ENCODE measurements around the gene ZNF622.

The ZNF622 gene

DNA sequence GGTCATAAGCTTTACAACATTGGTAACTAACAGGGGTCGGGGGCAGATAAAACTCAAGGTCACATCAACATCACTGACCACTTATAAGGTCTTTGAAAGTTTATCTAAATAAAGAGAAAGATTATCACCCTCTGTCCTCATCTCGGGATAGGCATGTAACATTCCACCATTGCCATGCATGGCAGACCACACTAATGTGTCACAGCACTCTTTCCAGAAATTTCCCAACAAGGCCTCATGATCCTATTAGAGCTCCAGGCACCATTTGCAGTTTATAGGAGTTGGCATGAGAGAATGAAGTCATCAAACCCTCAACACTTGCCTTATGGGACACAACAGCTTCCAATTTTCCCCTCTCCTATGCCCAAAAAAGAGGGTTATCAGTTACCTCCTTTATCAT lies 31.9 kb upstream of the ZNF622 start:
- Histone ChIP-seq H3K27me3 (ENCODE audit: control insufficient read depth in 2 of 2, insufficient read depth in 2 of 2, low read length in 2 of 2) (no peaks in the 10 kb centered on the region), H3K27ac (ENCODE audit: low read depth in 2 of 2, low read length in 2 of 2) (no peak overlapping the region), H3K36me3 (ENCODE audit: control insufficient read depth in 2 of 2, insufficient read depth in 2 of 2, low read length in 2 of 2) (no peaks in the 10 kb centered on the region), H3K9me3 (ENCODE audit: control insufficient read depth in 2 of 2, low read length in 2 of 2) (peaks cover 0 to 4% of the 10 kb centered on the region in 2 donors), H3K9ac (ENCODE audit: low read depth in 1 of 2, low read length in 2 of 2) (no peak overlapping the region), H3K4me3 (ENCODE audit: low read length in 2 of 2) (no peak overlapping the region), H3K4me1 (ENCODE audit: control insufficient read depth in 2 of 2, insufficient read depth in 2 of 2, low read length in 2 of 2) (peaks cover 0 to 15% of the 10 kb centered on the region in 2 donors)

DNA sequence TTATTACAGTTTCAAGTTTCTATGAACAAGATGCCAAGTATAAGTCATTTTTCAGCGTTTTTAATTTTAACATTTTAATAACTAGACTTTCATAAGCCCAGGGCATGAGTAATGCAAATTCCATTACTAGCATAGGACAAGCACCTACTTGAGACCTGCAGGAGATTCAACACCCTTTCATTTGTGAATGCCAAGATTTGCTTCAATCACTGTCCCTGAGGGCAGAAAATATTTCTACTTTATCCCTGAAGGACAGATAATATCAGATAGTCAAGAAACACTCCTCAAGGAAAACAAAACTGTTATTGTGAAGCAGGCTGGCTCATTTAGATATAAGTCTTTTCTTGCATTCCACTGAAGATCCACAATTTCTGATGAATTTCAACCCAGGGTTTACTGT lies 27.7 kb upstream of the ZNF622 start:
- Histone ChIP-seq H3K36me3 (ENCODE audit: control insufficient read depth in 2 of 2, insufficient read depth in 2 of 2, low read length in 2 of 2) (peaks cover 0 to 3% of the 10 kb centered on the region in 2 donors), H3K27me3 (ENCODE audit: control insufficient read depth in 2 of 2, insufficient read depth in 2 of 2, low read length in 2 of 2) (no peaks in the 10 kb centered on the region), H3K9ac (ENCODE audit: low read depth in 1 of 2, low read length in 2 of 2) (no peak overlapping the region), H3K4me3 (ENCODE audit: low read length in 2 of 2) (no peak overlapping the region), H3K9me3 (ENCODE audit: control insufficient read depth in 2 of 2, low read length in 2 of 2) (peaks cover 0 to 4% of the 10 kb centered on the region in 2 donors), H3K4me1 (ENCODE audit: control insufficient read depth in 2 of 2, insufficient read depth in 2 of 2, low read length in 2 of 2) (peaks cover 8 to 46% of the 10 kb centered on the region in 2 donors), H3K27ac (ENCODE audit: low read depth in 2 of 2, low read length in 2 of 2) (peak overlapping the region; percentile 27 to 71)

DNA sequence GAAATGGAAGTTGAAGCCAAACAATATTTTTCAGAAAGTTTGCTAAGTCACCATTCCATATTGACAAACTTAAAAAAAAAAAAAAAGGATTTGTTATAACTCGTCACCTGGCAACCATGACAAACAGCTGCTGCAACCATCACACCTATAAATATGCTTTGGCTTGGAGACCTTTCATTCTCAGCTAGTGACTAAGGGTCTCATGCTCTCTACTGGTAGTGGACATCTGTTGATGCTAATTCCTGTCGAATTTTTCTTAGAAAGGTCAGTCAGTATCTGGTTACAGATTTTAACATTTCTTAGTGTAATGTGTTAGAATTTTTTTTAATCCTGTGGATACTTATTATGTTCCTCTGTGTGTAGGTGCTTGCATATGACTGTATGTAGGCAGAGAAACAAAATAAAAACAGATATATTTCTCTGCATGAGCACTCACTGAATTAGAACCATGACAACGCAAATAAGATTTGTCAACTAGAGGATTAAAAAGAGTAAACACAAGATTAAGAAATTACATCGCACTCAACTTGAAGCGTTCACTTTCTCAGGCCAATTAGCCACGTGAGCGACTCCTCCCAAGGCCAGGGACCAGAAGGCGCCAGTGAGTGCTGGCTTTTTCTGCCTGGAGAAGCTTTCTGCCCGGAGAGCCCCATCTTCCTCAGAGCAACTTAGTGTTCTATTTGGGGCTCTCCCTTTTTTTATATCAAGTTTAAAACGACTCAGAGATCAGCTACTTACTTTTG lies 27.0 kb upstream of the ZNF622 start:
- Histone ChIP-seq H3K4me1 (ENCODE audit: control insufficient read depth in 2 of 2, insufficient read depth in 2 of 2, low read length in 2 of 2) (peaks cover 12 to 53% of the 10 kb centered on the region in 2 donors), H3K27ac (ENCODE audit: low read depth in 2 of 2, low read length in 2 of 2) (peak overlapping the region; percentile 27 to 71)

GRCh38 chr5:16490911-16491310 lies 25.3 kb upstream of the ZNF622 start:
- Histone ChIP-seq H3K27me3 (ENCODE audit: control insufficient read depth in 2 of 2, insufficient read depth in 2 of 2, low read length in 2 of 2) (no peaks in the 10 kb centered on the region), H3K9me3 (ENCODE audit: control insufficient read depth in 2 of 2, low read length in 2 of 2) (peaks cover 0 to 4% of the 10 kb centered on the region in 2 donors), H3K4me3 (ENCODE audit: low read length in 2 of 2) (no peak overlapping the region), H3K4me1 (ENCODE audit: control insufficient read depth in 2 of 2, insufficient read depth in 2 of 2, low read length in 2 of 2) (peaks cover 17 to 66% of the 10 kb centered on the region in 2 donors), H3K27ac (ENCODE audit: low read depth in 2 of 2, low read length in 2 of 2) (no peak overlapping the region), H3K36me3 (ENCODE audit: control insufficient read depth in 2 of 2, insufficient read depth in 2 of 2, low read length in 2 of 2) (peaks cover 0 to 3% of the 10 kb centered on the region in 2 donors), H3K9ac (ENCODE audit: low read depth in 1 of 2, low read length in 2 of 2) (no peak overlapping the region)

More for the DNA sequence above, 27.0 kb upstream of the ZNF622 start:
- Histone ChIP-seq H3K27me3 (ENCODE audit: control insufficient read depth in 2 of 2, insufficient read depth in 2 of 2, low read length in 2 of 2) (no peaks in the 10 kb centered on the region), H3K36me3 (ENCODE audit: control insufficient read depth in 2 of 2, insufficient read depth in 2 of 2, low read length in 2 of 2) (peaks cover 0 to 3% of the 10 kb centered on the region in 2 donors), H3K9ac (ENCODE audit: low read depth in 1 of 2, low read length in 2 of 2) (no peak overlapping the region), H3K4me3 (ENCODE audit: low read length in 2 of 2) (no peak overlapping the region), H3K9me3 (ENCODE audit: control insufficient read depth in 2 of 2, low read length in 2 of 2) (peaks cover 0 to 4% of the 10 kb centered on the region in 2 donors)

DNA sequence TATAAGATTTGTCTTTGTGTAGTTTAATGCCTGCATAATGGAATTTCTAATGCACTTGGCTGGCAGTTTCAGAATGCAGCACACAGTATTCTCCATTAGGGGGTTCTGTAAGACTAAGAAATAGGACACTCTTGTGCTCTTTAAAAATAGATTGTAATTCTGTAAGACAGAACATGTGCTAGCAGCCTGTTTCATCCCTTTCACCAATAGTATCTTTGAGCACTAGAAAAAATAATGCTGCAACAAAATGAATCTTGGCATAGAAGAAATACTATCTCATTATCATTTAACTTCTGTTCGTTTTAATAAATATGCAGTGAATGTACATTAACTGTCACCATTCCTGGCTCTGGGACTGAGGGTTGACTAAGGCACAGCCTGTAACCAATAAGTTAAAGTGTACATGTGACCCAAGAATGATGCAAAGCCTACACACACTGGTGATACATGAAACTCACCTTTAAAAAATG lies 23.8 kb upstream of the ZNF622 start:
- Histone ChIP-seq H3K27ac (ENCODE audit: low read depth in 2 of 2, low read length in 2 of 2) (peak overlapping the region in 1 of 2 donors; percentile 30), H3K4me3 (ENCODE audit: low read length in 2 of 2) (no peak overlapping the region), H3K9me3 (ENCODE audit: control insufficient read depth in 2 of 2, low read length in 2 of 2) (peaks cover 0 to 2% of the 10 kb centered on the region in 2 donors), H3K9ac (ENCODE audit: low read depth in 1 of 2, low read length in 2 of 2) (no peak overlapping the region), H3K4me1 (ENCODE audit: control insufficient read depth in 2 of 2, insufficient read depth in 2 of 2, low read length in 2 of 2) (peaks cover 17 to 71% of the 10 kb centered on the region in 2 donors), H3K36me3 (ENCODE audit: control insufficient read depth in 2 of 2, insufficient read depth in 2 of 2, low read length in 2 of 2) (peaks cover 0 to 3% of the 10 kb centered on the region in 2 donors), H3K27me3 (ENCODE audit: control insufficient read depth in 2 of 2, insufficient read depth in 2 of 2, low read length in 2 of 2) (no peaks in the 10 kb centered on the region)

DNA sequence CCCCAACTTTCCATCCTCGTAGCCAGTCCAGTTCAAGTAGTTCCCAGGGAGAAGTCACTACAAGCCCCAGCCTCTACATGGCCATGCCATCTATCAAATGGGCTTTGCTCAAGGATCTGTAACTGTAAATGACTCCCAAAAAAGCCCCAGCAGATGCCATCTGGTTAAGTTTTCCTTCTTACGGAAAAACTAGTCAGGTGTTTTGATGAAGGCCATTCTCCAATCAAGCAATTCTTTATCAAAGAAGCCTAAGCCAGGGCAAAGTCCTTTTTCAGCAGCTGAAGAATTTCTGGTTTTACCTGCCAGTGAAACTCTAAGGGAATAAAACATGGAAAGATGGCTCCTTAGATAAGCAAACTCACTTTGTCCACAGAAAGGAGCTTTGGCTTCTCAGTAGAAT lies 21.9 kb upstream of the ZNF622 start:
- H3K27ac ChIP-seq (ENCODE audit: low read depth in 2 of 2, low read length in 2 of 2): peak overlapping the region; percentile 65 to 74
- no peak overlapping the region for H3K4me3 ChIP-seq (ENCODE audit: low read length in 2 of 2)
- peaks cover 0 to 3% of the 10 kb centered on the region in 2 donors for H3K36me3 ChIP-seq (ENCODE audit: control insufficient read depth in 2 of 2, insufficient read depth in 2 of 2, low read length in 2 of 2)
- H3K27me3 ChIP-seq (ENCODE audit: control insufficient read depth in 2 of 2, insufficient read depth in 2 of 2, low read length in 2 of 2): no peaks in the 10 kb centered on the region
- peaks cover 20 to 69% of the 10 kb centered on the region in 2 donors for H3K4me1 ChIP-seq (ENCODE audit: control insufficient read depth in 2 of 2, insufficient read depth in 2 of 2, low read length in 2 of 2)
- H3K9me3 ChIP-seq (ENCODE audit: control insufficient read depth in 2 of 2, low read length in 2 of 2): no peaks in the 10 kb centered on the region
- no peak overlapping the region for H3K9ac ChIP-seq (ENCODE audit: low read depth in 1 of 2, low read length in 2 of 2)

DNA sequence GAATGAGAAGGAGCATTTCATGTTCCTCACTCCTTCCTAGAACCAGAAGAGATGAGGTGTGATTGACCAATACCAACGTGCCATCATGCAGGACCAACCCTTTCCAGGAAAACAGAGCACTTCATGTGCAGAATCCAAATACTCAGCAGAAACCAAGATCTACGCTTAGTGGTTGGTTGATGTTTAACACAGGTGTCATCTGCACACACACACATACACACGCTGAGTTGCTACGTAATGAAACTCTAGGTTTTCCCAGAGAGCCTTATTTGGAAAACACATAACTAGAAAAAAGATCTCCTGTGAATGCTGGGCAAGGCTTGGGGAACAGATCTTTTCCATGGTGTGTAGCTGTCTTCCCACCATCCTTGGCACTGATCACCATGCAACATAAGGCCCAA lies 21.1 kb upstream of the ZNF622 start:
- Histone ChIP-seq H3K4me1 (ENCODE audit: control insufficient read depth in 2 of 2, insufficient read depth in 2 of 2, low read length in 2 of 2) (peaks cover 18 to 62% of the 10 kb centered on the region in 2 donors), H3K9ac (ENCODE audit: low read depth in 1 of 2, low read length in 2 of 2) (no peak overlapping the region), H3K27me3 (ENCODE audit: control insufficient read depth in 2 of 2, insufficient read depth in 2 of 2, low read length in 2 of 2) (no peaks in the 10 kb centered on the region), H3K9me3 (ENCODE audit: control insufficient read depth in 2 of 2, low read length in 2 of 2) (no peaks in the 10 kb centered on the region), H3K4me3 (ENCODE audit: low read length in 2 of 2) (no peak overlapping the region), H3K27ac (ENCODE audit: low read depth in 2 of 2, low read length in 2 of 2) (peak overlapping the region; percentile 65 to 74), H3K36me3 (ENCODE audit: control insufficient read depth in 2 of 2, insufficient read depth in 2 of 2, low read length in 2 of 2) (peaks cover 0 to 3% of the 10 kb centered on the region in 2 donors)

GRCh38 chr5:16485656-16486055 lies 20.1 kb upstream of the ZNF622 start:
- Histone ChIP-seq H3K27ac (ENCODE audit: low read depth in 2 of 2, low read length in 2 of 2) (no peak overlapping the region), H3K36me3 (ENCODE audit: control insufficient read depth in 2 of 2, insufficient read depth in 2 of 2, low read length in 2 of 2) (peaks cover 0 to 3% of the 10 kb centered on the region in 2 donors), H3K9me3 (ENCODE audit: control insufficient read depth in 2 of 2, low read length in 2 of 2) (no peaks in the 10 kb centered on the region), H3K27me3 (ENCODE audit: control insufficient read depth in 2 of 2, insufficient read depth in 2 of 2, low read length in 2 of 2) (no peaks in the 10 kb centered on the region), H3K4me1 (ENCODE audit: control insufficient read depth in 2 of 2, insufficient read depth in 2 of 2, low read length in 2 of 2) (peaks cover 17 to 59% of the 10 kb centered on the region in 2 donors), H3K4me3 (ENCODE audit: low read length in 2 of 2) (no peak overlapping the region), H3K9ac (ENCODE audit: low read depth in 1 of 2, low read length in 2 of 2) (no peak overlapping the region)

DNA sequence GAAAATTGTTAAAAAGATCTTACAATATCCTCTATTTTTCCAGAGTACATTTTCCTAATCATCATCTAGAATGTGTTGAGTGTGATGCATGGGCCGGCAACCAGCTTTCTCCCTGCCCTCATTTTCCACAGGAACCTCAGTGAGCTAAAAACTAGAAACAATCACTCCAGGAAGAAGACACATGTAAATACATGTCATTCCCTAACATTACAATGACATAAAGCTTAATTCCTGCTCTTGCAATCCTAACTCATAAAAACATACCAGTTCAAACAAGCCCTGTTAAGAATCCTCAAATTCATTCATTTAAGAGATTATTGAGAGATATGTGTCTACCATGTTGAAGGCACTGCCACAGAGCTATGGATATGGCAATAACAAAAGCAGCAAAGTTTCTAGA lies 18.5 kb upstream of the ZNF622 start:
- no peaks in the 10 kb centered on the region for H3K9me3 ChIP-seq (ENCODE audit: control insufficient read depth in 2 of 2, low read length in 2 of 2)
- H3K27me3 ChIP-seq (ENCODE audit: control insufficient read depth in 2 of 2, insufficient read depth in 2 of 2, low read length in 2 of 2): no peaks in the 10 kb centered on the region
- H3K9ac ChIP-seq (ENCODE audit: low read depth in 1 of 2, low read length in 2 of 2): no peak overlapping the region
- peak overlapping the region; percentile 72 to 73 for H3K27ac ChIP-seq (ENCODE audit: low read depth in 2 of 2, low read length in 2 of 2)
- no peaks in the 10 kb centered on the region for H3K36me3 ChIP-seq (ENCODE audit: control insufficient read depth in 2 of 2, insufficient read depth in 2 of 2, low read length in 2 of 2)
- peaks cover 17 to 47% of the 10 kb centered on the region in 2 donors for H3K4me1 ChIP-seq (ENCODE audit: control insufficient read depth in 2 of 2, insufficient read depth in 2 of 2, low read length in 2 of 2)
- H3K4me3 ChIP-seq (ENCODE audit: low read length in 2 of 2): no peak overlapping the region

- no peaks in the 10 kb centered on the region for H3K36me3 ChIP-seq (ENCODE audit: control insufficient read depth in 2 of 2, insufficient read depth in 2 of 2, low read length in 2 of 2)
- H3K4me3 ChIP-seq (ENCODE audit: low read length in 2 of 2): peak overlapping the region in 1 of 2 donors; percentile 8
- no peaks in the 10 kb centered on the region for H3K9me3 ChIP-seq (ENCODE audit: control insufficient read depth in 2 of 2, low read length in 2 of 2)
- no peaks in the 10 kb centered on the region for H3K27me3 ChIP-seq (ENCODE audit: control insufficient read depth in 2 of 2, insufficient read depth in 2 of 2, low read length in 2 of 2)
- no peak overlapping the region for H3K9ac ChIP-seq (ENCODE audit: low read depth in 1 of 2, low read length in 2 of 2)
- H3K4me1 ChIP-seq (ENCODE audit: control insufficient read depth in 2 of 2, insufficient read depth in 2 of 2, low read length in 2 of 2): peaks cover 13 to 43% of the 10 kb centered on the region in 2 donors
- H3K27ac ChIP-seq (ENCODE audit: low read depth in 2 of 2, low read length in 2 of 2): peak overlapping the region; percentile 72 to 73
Observed at GRCh38 chr5:16483361-16483760, 17.8 kb upstream of the ZNF622 start.
